Hematopoietic multipotent progenitor cell treated with erythropoietin and hydrocortisone succinate and interleukin-3 and kit ligand, for 8 days (in vitro differentiated cells): Measurements from ENCODE around the gene LMX1B.

Experiments used
- DNase-seq: peaks from one replicate; pipeline ENCODE4 v3.0.0-alpha.2; 2015

Gene LMX1B

GRCh38 chr9:126618585-126619360 is 5.0 kb downstream of the LMX1B start:
- DNase-seq = no peak

- DNase-seq = no peak
Observed at GRCh38 chr9:126619361-126620135, 5.8 kb downstream of the LMX1B start.

- DNase-seq = no peak
Observed at GRCh38 chr9:126620478-126620877, 6.8 kb downstream of the LMX1B start.

GRCh38 chr9:126621061-126621918 is 7.6 kb downstream of the LMX1B start:
- DNase-seq = no peak

GRCh38 chr9:126621919-126622735 is 8.4 kb downstream of the LMX1B start:
- DNase-seq = no peak

- no peak for DNase-seq
Observed at GRCh38 chr9:126623314-126623666, 9.6 kb downstream of the LMX1B start.

GRCh38 chr9:126623667-126624478 is 10.1 kb downstream of the LMX1B start:
- no peak for DNase-seq

GRCh38 chr9:126624479-126624826 is 10.7 kb downstream of the LMX1B start:
- DNase-seq = no peak

GRCh38 chr9:126624912-126625311 is 11.2 kb downstream of the LMX1B start:
- no peak for DNase-seq

- DNase-seq = no peak
Observed at GRCh38 chr9:126625329-126626126, 11.8 kb downstream of the LMX1B start.

GRCh38 chr9:126626127-126626925 is 12.6 kb downstream of the LMX1B start:
- no peak for DNase-seq

GRCh38 chr9:126626926-126627233 is 13.2 kb downstream of the LMX1B start:
- DNase-seq = no peak

- DNase-seq = no peak
Observed at GRCh38 chr9:126628146-126628545, 14.4 kb downstream of the LMX1B start.

GRCh38 chr9:126628969-126629674 is 15.4 kb downstream of the LMX1B start:
- no peak for DNase-seq

GRCh38 chr9:126630458-126631237 is 16.9 kb downstream of the LMX1B start:
- DNase-seq = no peak

- DNase-seq = no peak
Observed at GRCh38 chr9:126631254-126631653, 17.5 kb downstream of the LMX1B start.

GRCh38 chr9:126633881-126634558 is 20.3 kb downstream of the LMX1B start:
- DNase-seq = no peak

GRCh38 chr9:126635061-126635460 is 21.3 kb downstream of the LMX1B start:
- DNase-seq = no peak
